ENCODE measurements around the gene CLEC19A. TPM values are rescaled to one million over a fixed set of nuclear protein-coding genes. Genes with fewer than 3 reads are reported as not detected.

CLEC19A gene
- total RNA-seq, 4 donors from 2014 or later = not detected

DNA sequence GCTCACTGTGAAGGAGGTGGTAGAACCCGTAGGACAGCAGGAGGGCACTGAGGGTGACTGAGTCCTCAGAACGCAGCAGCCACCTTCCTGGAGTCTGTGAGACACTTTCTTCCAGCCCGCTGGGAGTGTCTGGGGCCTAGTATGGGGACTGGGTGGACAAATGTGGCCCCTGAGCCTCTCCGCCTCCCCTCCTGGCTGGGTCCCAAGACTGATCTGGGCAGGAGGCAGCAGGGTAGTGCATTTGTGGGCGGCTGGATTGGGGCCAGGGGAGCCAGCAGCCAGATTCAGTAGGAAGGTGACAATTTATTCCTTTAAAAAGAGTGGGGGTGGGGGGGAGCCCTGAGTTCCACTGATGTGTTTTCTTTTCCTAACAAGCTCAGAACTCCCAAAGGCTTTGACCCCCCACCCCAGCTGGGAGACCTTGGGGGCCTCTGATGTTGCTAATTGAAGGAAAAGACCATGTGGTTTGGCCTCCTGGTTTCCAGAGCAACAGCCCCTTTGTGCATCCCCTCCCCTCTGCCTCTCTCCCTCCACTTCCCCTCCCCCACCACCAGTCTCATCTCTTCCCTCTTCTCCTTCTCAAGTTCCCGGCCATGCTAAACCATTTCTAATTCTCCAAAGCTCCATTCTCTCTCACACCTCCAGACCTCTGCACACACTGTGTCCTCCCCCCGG, 4.4 kb downstream of the CLEC19A start:
- Histone ChIP-seq H3K4me3 (no peak overlapping the region), H3K27me3 (no peaks in the 10 kb centered on the region), H3K9me3 (no peaks in the 10 kb centered on the region), H3K4me1 (no peaks in the 10 kb centered on the region), H3K36me3 (no peaks in the 10 kb centered on the region), H3K27ac (no peak overlapping the region)
- in situ Hi-C loops (cut with MboI; ENCODE audit: low sequenced_read_pairs in 4 of 4) = no loop called here
- DNase-seq = no peak
- intact Hi-C loops (cut with DNase I; ENCODE audit: low total_unique reads) = no loop called here
- no peak for ATAC-seq
- TF ChIP-seq, protein P1, sequence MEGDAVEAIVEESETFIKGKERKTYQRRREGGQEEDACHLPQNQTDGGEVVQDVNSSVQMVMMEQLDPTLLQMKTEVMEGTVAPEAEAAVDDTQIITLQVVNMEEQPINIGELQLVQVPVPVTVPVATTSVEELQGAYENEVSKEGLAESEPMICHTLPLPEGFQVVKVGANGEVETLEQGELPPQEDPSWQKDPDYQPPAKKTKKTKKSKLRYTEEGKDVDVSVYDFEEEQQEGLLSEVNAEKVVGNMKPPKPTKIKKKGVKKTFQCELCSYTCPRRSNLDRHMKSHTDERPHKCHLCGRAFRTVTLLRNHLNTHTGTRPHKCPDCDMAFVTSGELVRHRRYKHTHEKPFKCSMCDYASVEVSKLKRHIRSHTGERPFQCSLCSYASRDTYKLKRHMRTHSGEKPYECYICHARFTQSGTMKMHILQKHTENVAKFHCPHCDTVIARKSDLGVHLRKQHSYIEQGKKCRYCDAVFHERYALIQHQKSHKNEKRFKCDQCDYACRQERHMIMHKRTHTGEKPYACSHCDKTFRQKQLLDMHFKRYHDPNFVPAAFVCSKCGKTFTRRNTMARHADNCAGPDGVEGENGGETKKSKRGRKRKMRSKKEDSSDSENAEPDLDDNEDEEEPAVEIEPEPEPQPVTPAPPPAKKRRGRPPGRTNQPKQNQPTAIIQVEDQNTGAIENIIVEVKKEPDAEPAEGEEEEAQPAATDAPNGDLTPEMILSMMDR (IDR thresholded peaks at IDR 0.05 in 4 of 5, conservative IDR thresholded peaks at IDR 0.05 in 1 of 5) = no peak

DNA sequence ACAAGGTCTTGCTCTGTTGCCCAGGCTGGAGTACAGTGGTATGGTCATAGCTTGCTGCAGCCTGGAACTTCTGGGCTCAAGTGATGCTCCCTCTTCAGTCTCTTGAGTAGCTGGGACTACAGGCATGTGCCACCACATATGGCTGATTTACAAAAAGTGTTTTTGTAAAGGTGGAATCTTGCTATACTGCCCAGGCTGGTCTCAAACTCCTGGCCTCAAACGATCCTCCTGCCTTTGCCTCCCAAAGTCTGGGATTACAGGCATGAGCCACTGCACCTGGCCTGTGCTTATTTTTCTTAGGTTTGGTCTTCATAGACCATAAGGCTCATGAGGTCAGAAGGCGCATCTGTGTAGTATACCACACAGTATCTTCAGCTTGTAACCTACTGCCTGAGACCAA, 5.3 kb downstream of the CLEC19A start:
- TF ChIP-seq POLR2A (IDR thresholded peaks at IDR 0.05) = no peak
- TF ChIP-seq, protein P1 (IDR thresholded peaks at IDR 0.05 in 4 of 5, conservative IDR thresholded peaks at IDR 0.05 in 1 of 5) = no peak
- intact Hi-C loops (cut with DNase I; ENCODE audit: low total_unique reads) = no loop called here
- H3K4me1 ChIP-seq = no peaks in the 10 kb centered on the region
- H3K36me3 ChIP-seq = no peaks in the 10 kb centered on the region
- H3K4me3 ChIP-seq = no peak overlapping the region
- DNase-seq = no peak
- ATAC-seq = no peak
- no peak overlapping the region for H3K27ac ChIP-seq
- no peaks in the 10 kb centered on the region for H3K27me3 ChIP-seq
- no peaks in the 10 kb centered on the region for H3K9me3 ChIP-seq
- in situ Hi-C loops (cut with MboI; ENCODE audit: low sequenced_read_pairs in 4 of 4) = no loop called here

DNA sequence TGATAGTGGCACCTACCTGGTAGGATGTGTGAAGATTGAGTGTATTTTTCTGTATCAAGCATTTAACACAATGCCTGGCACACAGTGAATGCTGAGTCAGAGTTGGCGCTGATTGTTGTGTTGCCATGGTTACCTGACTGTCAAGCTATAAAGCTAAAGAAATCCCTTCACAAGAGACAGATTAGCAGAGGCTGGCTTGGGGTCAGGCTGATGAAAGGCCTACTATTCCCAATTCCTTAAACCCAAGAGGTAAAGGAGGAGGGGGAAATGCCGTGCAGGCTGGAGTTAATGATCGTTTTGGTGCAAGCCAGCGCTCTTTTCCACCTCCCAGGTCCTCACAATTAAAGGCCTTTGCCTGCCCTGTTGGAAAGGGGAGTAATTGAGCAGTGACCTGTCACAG, 5.9 kb downstream of the CLEC19A start:
- no peaks in the 10 kb centered on the region for H3K27me3 ChIP-seq
- H3K4me1 ChIP-seq = no peaks in the 10 kb centered on the region
- H3K36me3 ChIP-seq = no peaks in the 10 kb centered on the region
- ATAC-seq = no peak
- no peak overlapping the region for H3K4me3 ChIP-seq
- no peak for DNase-seq
- H3K9me3 ChIP-seq = no peaks in the 10 kb centered on the region
- TF ChIP-seq, protein P1 (IDR thresholded peaks at IDR 0.05 in 4 of 5, conservative IDR thresholded peaks at IDR 0.05 in 1 of 5) = no peak
- TF ChIP-seq POLR2A (IDR thresholded peaks at IDR 0.05) = no peak
- no peak overlapping the region for H3K27ac ChIP-seq
- in situ Hi-C loops (cut with MboI; ENCODE audit: low sequenced_read_pairs in 4 of 4) (no loop called here), intact Hi-C loops (cut with DNase I; ENCODE audit: low total_unique reads) (no loop called here)

DNA sequence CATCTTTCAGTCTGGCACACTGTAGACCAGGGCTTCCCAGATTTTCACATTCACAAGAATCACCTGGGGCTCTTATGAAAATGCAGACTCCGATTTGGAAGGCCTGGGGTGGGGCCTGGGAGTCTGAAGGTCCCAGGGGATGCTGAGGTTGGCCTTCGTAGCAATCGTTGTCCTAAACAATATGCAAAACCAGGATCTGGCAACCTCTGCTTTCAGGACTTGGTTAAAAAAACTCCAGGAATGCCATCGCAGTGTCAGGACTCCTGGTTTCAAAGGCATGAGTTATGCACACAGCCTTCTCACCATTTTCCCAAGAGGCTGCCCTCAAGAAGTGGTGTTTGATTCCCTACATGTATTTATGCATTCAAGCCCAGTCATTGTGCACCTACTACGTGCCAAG, 6.7 kb downstream of the CLEC19A start:
- TF ChIP-seq POLR2A (IDR thresholded peaks at IDR 0.05) = no peak
- TF ChIP-seq, protein P1 (IDR thresholded peaks at IDR 0.05 in 4 of 5, conservative IDR thresholded peaks at IDR 0.05 in 1 of 5) = no peak
- no peaks in the 10 kb centered on the region for H3K4me1 ChIP-seq
- no peak overlapping the region for H3K4me3 ChIP-seq
- no peak for ATAC-seq
- no peak overlapping the region for H3K27ac ChIP-seq
- H3K9me3 ChIP-seq = no peaks in the 10 kb centered on the region
- no peaks in the 10 kb centered on the region for H3K27me3 ChIP-seq
- no peak for DNase-seq
- no peaks in the 10 kb centered on the region for H3K36me3 ChIP-seq
- intact Hi-C loops (cut with DNase I; ENCODE audit: low total_unique reads) (no loop called here), in situ Hi-C loops (cut with MboI; ENCODE audit: low sequenced_read_pairs in 4 of 4) (no loop called here)

DNA sequence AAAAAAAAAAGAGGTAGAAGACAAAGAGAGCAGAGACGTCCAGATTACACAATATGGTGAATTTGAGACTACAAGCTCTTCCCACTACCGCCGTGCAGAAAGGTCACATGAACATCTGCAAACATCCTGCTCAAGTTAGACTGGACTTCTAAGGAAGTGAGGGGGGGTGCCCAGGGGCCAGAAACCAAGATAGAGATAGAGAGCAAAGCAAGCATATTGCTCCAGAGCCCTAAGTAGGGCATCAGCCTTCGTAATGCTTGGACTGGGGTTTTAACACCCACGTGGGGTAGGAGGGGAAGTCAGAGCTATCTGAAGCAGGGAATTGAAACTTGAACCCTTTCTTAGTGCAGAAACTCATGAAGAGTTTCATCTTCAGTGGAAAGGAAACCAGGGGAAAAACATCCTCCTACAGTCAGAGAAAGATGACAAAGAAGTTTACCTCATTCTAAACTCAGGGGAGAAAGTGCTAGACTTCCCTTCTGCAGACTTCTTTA, 8.7 kb downstream of the CLEC19A start:
- H3K4me3 ChIP-seq = no peak overlapping the region
- in situ Hi-C loops (cut with MboI; ENCODE audit: low sequenced_read_pairs in 4 of 4) (no loop called here), intact Hi-C loops (cut with DNase I; ENCODE audit: low total_unique reads) (no loop called here)
- peak in 1 of 2 donors; percentile 33 for ATAC-seq
- no peak overlapping the region for H3K27ac ChIP-seq
- H3K36me3 ChIP-seq = no peaks in the 10 kb centered on the region
- H3K27me3 ChIP-seq = no peaks in the 10 kb centered on the region
- H3K4me1 ChIP-seq = no peaks in the 10 kb centered on the region
- peak; percentile 20 to 53 for DNase-seq
- H3K9me3 ChIP-seq = no peaks in the 10 kb centered on the region
- TF ChIP-seq, protein P1 (IDR thresholded peaks at IDR 0.05 in 4 of 5, conservative IDR thresholded peaks at IDR 0.05 in 1 of 5) = no peak
- TF ChIP-seq POLR2A (IDR thresholded peaks at IDR 0.05) = no peak
